GF-D8 (cell line): ENCODE measurements around the gene DOCK3.
"Not testable (repeated sequence)": the region's sequence is repeated elsewhere in the genome, so short reads cannot be mapped to it uniquely, and the experiment has no call there.

ENCODE experiments used
- DNase-seq: peaks from one replicate; lab custom pipeline; 2025; lab: John Stamatoyannopoulos, UW

The DOCK3 gene

DNA sequence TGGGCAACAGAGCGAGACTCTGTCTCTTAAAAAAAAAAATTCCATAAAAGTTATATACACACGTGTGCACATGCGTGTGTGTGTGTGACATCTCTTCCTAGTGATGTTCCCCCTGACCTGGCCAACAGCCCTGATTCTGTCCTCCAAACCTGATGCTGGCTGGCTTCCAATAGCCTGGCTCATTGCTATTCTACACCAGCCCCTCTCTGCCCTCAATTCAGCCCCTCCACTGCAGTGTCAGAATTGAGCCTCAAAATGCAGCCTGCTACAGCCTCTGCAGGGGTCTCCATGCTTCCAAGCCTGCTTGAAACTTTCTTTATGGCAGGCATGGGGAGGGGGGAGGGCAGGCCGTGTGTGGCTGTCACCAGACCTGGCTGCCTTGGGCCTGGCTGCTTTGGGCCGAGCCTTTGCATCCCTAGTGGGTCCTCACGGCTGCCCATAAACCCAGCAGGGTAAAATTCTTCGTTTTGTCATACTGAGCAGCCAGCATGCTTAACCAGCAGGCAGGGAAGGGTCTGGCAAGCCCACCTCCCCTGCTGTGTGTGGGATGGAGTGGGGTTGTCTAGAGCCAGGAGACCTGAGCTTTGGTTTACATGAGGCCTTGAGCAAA, 22.7 kb upstream of the DOCK3 start:
- DNase-seq = no peak

- peak; percentile 7 for DNase-seq
Measured at GRCh38 chr3:50652709-50653108, 22.0 kb upstream of the DOCK3 start.

DNA sequence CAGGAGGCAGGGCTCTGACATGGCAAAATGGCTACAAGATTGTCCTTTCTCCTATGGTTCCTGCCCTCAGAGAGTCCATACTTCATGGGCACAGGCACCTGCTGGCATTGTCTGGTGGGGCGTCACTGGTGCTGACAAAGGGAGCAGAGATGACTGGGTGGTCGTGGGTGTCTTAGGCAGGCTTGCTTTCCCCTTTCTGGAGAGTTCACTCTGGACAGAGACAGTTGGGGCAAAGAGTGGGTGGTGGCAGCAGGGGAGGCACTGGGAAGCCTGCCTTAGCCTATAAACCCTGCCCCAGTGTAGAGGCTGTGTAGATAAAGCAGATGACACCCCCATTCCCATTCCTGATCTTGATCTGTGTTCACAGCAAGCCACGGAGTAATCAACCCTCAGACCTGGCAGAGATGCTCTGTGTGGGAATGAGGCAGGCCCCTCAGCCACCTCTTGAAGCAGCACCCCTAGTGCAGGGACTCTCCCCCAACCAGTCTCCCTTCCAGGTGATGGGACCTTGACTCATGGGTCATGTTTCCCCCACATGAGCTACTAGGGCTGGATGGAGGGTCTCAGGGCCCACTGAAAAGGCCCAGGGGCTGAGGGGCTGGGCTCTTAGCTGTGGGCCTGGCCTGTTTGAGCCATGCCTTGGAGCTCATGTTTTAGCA, 20.7 kb upstream of the DOCK3 start:
- DNase-seq = no peak

DNA sequence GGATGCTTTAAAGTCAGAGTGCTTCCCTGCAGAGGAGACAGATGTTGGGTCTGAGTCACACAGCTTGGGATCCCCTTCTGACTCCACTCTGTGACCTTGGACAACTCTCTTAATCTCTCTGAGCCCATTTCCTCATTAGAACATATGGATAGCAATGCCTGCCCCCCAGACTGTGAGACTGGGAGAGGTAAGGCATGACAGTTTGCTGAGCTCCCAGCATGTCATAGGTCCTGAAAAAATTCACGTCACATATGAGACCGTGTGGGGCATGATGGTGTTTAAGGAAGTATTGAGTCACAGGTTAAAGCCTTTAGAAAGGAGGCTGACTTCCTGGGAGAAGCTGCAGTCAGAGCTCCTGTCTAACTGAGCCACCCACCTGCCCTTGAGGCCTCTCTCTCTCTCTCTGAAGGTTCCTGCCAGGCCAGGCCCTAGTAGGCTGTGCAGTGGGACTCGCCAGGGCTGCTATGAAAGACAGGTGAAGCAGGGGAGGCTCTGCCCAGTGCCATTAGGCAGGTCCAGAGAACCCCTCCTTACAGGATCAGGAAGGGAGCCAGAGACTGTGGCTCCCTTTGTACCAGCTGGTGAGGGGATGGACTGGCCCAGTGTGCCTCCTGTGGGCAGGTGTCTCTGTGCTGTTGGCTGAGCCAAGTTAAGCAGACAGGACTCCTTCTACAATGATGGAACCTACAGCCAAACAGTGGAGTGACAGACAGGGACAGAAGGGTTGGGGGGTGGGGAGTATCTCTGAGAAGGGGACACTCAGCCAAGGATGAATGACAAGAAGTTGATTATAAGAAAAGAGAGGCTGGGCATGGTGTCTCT, 19.5 kb upstream of the DOCK3 start:
- no peak for DNase-seq

- DNase-seq = no peak
Measured at GRCh38 chr3:50656417-50657195, 18.1 kb upstream of the DOCK3 start.

DNA sequence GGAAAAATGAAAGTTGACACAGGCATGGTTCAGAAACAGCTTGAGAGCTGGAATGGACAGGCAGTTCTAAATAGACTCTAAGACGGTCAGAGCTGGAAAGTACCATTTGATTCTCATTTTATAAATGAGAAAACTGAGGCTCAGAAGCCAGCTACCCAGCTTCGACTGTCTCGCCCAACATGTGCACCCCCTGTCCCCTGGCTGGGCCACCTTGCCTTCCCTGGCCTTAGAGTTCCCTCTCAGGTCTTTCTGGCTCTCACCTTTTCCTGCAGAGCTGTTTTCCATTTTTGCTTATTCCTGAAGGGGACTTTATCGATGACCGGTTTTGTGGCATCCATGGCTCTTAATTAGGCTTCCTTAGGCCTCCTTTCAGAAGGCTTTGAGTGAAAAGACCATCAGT, 17.3 kb upstream of the DOCK3 start:
- DNase-seq = no peak

DNA sequence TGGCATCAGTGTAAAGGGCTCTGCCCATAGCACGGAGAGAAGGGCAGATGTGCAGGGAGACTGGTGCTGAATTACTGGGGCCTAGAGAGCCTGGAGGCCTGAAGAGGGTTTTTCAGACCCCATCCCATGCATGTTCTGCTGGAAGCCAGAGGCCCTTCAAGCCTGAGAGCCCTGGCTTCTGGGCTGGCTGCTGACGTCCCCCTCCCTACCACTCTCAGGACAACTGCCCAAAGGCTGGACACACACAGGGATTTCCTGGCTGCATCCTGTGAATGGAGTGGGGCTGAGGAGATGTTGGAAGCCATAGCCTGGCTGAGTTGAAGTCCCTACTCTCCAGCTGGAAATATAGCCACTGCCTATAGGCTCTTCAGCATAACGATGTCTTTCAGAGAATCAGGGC, 16.9 kb upstream of the DOCK3 start:
- no peak for DNase-seq

DNA sequence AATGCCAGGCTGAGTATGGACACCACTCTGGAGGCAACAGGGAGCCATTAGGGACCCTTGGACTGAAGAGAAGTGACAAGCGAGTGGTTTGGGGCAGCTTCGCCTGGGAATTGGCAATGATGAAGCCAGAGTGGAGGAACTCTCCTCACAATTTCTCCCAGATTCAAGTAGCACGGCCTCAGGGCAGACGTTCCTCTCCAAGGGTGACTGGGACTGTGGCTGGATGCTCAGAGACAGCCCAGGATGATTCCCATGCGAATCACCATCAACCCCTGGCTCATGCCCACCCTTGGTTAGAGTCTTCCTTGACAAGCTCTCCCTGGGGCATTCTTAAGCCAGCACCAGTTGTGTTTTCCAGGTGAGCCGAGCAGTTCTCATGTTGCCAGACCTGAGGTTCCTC, 16.3 kb upstream of the DOCK3 start:
- no peak for DNase-seq

GRCh38 chr3:50658831-50659230, 15.9 kb upstream of the DOCK3 start:
- DNase-seq = no peak

DNA sequence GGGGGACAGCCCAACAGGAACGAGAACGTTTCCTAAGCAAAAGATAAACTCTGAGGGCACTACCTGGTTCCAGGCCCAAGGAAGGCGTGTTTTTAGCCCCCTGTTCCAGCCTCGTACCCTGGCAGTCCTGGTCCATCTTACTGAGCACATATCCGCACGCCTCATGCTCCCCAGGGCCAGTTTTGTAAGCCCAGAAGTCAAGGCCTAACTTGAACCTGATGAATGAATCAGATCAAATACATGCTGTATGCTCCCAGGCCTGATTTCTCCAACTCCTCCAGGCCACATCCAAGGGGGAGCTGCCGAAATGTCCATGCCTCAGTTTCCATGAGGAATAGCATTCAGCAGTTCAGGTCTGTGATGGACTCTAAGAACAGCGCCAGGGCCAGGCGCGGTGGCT, 14.3 kb upstream of the DOCK3 start:
- DNase-seq = no peak

DNA sequence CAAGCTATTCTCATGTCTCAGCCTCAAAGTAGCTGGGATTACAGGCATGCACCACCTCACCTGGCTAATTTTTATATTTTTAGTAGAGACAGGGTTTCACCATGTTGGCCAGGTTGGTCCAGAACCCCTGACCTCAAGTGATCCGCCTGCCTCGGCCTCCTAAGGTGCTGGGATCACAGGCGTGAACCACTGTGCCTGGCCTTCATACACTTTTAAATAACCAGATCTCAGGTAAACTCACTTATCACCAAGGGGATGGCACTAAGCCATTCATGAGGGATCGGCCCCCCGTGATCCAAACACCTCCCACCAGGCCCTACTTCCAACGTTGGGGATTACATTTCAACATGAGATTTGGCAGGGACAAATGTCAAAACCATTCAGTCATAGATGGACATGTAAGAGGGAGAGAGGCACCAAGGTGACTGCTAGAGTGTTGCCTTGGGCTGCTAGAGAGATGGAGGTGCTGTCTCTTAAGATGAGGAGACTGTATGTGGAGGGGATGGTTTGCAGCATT, 13.3 kb upstream of the DOCK3 start:
- DNase-seq = no peak

- no peak for DNase-seq
Measured at GRCh38 chr3:50662408-50662807, 12.3 kb upstream of the DOCK3 start.

- DNase-seq = no peak
Measured at GRCh38 chr3:50665081-50665840, 9.5 kb upstream of the DOCK3 start.

DNA sequence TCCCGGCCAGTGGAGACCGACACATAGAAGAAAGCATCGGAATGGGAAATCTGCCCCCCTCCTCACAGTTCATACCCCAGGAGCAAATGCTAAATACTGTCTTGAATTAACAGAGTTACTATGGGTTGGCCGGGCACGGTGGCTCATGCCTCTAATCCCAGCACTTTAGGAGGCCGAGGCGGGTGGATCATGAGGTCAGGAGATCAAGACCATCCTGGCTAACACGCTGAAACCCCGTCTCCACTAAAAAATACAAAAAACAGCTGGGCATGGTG, 8.9 kb upstream of the DOCK3 start:
- DNase-seq = not testable (repeated sequence)

DNA sequence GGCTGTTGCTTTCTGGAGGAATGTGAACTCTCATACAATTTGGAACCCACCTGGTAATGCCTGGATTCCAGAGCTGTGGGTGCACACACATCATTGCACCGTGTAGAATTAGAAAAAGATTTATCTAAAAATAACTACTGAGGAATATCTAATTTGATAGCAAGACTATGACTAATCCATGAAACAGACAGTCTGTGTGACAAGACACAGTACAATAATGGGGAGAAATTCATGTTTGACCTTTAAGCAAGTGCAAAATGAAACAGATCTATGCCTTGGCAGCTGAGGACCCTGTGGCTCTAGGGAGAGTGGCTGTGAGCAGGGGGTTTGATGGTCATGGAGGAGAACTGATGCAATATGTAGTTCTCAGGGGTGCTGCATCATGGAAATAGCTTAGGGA, 7.9 kb upstream of the DOCK3 start:
- DNase-seq = no peak

DNA sequence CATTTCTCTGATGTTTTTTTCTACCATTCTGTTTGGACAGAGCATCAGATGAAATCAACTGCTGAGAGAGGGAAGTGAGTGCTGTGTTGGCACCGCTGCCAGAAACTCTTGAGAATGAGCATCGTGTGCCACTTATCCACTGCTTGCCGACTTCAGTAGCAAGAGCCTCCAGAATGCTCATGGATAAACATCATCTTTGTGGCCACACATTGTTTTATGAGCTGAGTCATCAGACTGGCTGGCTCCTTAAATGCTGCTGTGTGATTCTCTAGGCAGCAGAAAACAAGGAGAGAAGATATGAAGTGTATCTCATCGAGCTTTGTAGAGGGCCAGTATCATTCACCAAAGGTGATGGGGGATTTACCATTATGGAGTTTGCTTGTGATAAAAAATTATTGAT, 3.4 kb upstream of the DOCK3 start:
- no peak for DNase-seq

GRCh38 chr3:50672656-50673055, 2.1 kb upstream of the DOCK3 start:
- DNase-seq = no peak

DNA sequence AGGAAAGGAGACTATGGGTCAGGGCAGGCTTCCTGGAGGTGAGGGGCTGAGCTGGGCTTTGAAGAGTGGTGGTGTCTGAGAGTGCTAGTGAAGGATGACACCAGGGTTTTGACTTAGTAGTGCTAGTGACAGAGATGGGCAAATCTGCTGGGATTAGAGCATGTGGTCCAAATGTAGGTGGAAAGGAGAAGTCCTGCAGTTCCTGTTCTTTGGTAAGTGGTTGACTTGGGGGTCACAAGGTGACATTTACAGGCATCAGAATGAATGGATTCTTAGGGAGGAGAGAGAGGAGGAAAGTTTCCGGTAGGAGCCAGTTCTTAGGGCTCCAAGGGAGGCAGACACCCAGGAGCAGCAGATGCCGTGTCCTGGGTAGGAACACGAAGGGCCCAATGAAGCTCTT, 796 bp upstream of the DOCK3 start:
- no peak for DNase-seq

DNA sequence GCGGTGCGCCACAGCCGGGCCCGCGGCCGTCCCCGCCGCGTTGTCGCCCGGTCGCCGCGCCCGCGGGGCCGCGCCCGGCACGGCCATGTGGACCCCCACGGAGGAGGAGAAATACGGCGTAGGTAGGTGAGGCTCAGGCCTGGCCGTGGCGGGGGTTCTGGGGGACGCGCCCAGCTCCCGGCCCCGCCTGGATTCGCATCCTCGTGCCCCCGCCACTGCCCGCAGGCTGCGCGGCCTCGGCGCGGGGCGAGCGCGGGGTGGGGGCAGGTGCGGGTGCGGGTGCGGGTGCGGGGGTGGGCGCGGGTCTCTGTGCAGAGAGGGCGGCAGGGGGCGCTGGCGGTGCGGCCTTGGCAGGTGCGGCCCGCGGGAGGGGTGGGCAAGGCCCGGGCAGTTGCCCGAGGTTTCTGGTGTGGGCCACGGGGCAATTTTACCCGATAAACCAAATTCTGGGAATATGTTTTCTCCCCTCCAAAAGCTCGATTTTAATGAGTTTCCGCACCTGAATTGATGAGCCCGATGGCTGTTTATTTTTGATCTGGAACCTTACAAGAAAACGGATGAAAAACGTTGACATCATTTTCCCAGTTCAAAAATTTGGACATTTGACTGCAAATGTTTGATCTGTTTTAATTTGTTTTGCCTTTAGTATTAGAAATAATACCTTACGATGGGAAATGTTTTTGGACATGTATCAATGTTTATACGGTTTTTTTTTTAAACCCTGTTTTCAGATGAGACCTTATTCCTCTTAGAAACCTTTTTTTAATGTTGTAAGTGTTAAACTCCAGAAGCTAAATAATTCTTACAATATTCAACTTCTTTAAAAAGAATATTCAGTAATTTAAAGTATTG, 678 bp downstream of the DOCK3 start:
- DNase-seq = no peak

DNA sequence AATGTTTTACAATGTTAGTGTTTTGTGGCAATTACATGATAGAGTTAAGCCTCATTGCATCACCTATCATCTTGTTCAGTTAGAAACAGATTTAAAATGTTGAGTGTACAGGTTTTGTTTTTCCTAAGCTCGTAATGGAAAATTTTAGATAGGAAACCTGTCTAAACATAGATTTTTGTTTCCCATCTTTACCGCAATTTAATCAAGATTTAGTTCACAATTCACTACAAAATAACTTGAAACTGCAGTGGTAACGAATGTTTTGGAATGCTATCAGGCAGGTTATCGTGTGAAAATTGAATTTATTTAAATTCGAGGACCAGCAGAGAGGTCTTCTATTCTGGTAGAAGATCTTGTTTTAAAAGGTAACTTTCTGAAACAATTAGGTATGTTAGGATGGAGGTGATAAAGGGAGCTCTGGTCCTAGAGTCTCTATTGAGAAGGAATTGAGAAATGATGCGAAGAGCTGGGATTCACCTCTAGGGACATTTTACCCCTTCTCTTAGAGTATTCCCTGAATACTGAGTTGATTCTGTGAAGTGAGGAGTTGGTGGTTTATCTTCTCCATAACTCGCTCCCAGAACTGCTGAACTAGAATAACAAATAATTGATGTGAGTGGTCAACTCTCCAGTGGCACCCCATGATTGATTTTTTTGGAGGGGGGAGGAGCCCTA, 1.4 kb downstream of the DOCK3 start:
- no peak for DNase-seq
